Right lobe of liver (tissue), 4 donors: ENCODE results near the gene TBC1D24.

ENCODE experiments used
- POLR2A ChIP-seq: fragments of 450-650 bp; IDR thresholded peaks from one replicate; pipeline ENCODE4 v1.6.1; 2017; ENCODE audit warnings: antibody characterized with exemption, mild to moderate bottlenecking
- TF ChIP-seq, protein P1 (sequence below), 4 donors: fragments of 200-600 bp in 3 of 4; fragments of 450-650 bp in 1 of 4; IDR thresholded peaks; one replicate each; pipeline versions ENCODE4 v1.5.1 to v1.8.0; 2016 to 2022; ENCODE audit warnings: antibody characterized with exemption in 4 of 4, mild to moderate bottlenecking in 2 of 4
- donor health status: DM: no; HTN: no; CAD: no.
- donor health status: DM: no; HTN: no; CAD: no.
- donor health status: DM: no; HTN: yes; CAD: no.

- TF ChIP-seq, protein P1, sequence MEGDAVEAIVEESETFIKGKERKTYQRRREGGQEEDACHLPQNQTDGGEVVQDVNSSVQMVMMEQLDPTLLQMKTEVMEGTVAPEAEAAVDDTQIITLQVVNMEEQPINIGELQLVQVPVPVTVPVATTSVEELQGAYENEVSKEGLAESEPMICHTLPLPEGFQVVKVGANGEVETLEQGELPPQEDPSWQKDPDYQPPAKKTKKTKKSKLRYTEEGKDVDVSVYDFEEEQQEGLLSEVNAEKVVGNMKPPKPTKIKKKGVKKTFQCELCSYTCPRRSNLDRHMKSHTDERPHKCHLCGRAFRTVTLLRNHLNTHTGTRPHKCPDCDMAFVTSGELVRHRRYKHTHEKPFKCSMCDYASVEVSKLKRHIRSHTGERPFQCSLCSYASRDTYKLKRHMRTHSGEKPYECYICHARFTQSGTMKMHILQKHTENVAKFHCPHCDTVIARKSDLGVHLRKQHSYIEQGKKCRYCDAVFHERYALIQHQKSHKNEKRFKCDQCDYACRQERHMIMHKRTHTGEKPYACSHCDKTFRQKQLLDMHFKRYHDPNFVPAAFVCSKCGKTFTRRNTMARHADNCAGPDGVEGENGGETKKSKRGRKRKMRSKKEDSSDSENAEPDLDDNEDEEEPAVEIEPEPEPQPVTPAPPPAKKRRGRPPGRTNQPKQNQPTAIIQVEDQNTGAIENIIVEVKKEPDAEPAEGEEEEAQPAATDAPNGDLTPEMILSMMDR (IDR thresholded peaks at IDR 0.05): no peak
- TF ChIP-seq POLR2A: no peak
Observed at GRCh38 chr16:2533912-2534311, 59.0 kb downstream of the TBC1D24 start.
